A673 (cell line): ENCODE data around the gene RHBDF2.

Experiments
- CTCF ChIP-seq: fragments of 300-800, 200-600 bp; sonication (generic); conservative IDR thresholded peaks from 2 replicates; pipeline ENCODE4 v1.5.1; 2017; ENCODE audit warnings: low read depth, mild to moderate bottlenecking, antibody characterized with exemption, low read length, moderate library complexity, mixed read lengths
- EZH2 ChIP-seq: fragments of 200-600 bp; sonication (generic); IDR thresholded peaks from 2 replicates; pipeline ENCODE4 v1.6.1; 2017; ENCODE audit warnings: borderline replicate concordance, low read depth, mild to moderate bottlenecking, mixed read lengths, antibody characterized with exemption, low read length; ENCODE audit not compliant: poor library complexity, severe bottlenecking

GRCh38 chr17:76437467-76438402 lies 63.5 kb downstream of the RHBDF2 start:
- TF ChIP-seq CTCF (no peak), EZH2 (no peak)
